Calu3 (cell line): ENCODE measurements around the gene PSMA5. TPM values are rescaled to one million over a fixed set of nuclear protein-coding genes. Genes with fewer than 3 reads are reported as not detected.

Source experiments
- BruUV-seq: library from RNA; stranded (reverse); fragments of 400-500 nt; replicated peaks from 2 replicates; lab custom pipeline; 2021; lab: Mats Ljungman, UMichigan
- CTCF ChIA-PET: fragments of 300-600 bp; sonication (Branson Sonifier 250); formaldehyde crosslinking; loops from one replicate; lab custom pipeline; 2022; ENCODE audit warnings: antibody characterized with exemption; lab: Charles Lee
- DNase-seq: peaks from one replicate; pipeline ENCODE4 v3.0.0; 2022
- H3K27ac Mint-ChIP-seq: one replicate; pipeline ENCODE4 v1.8.0; 2022; ENCODE audit warnings: mixed read lengths; ENCODE audit not compliant: unreplicated experiment
- H3K27me3 Mint-ChIP-seq: one replicate; pipeline ENCODE4 v1.8.0; 2022; ENCODE audit warnings: mixed read lengths; ENCODE audit not compliant: unreplicated experiment
- H3K36me3 Mint-ChIP-seq: one replicate; pipeline ENCODE4 v1.8.0; 2022; ENCODE audit warnings: mild to moderate bottlenecking, moderate library complexity, mixed read lengths; ENCODE audit not compliant: insufficient read depth, unreplicated experiment
- H3K4me1 Mint-ChIP-seq: one replicate; pipeline ENCODE4 v1.8.0; 2022; ENCODE audit warnings: mild to moderate bottlenecking, low read depth, mixed read lengths; ENCODE audit not compliant: unreplicated experiment
- H3K4me3 Mint-ChIP-seq: one replicate; pipeline ENCODE4 v1.8.0; 2022; ENCODE audit warnings: mild to moderate bottlenecking, low read depth, moderate library complexity, mixed read lengths; ENCODE audit not compliant: unreplicated experiment
- H3K9me3 Mint-ChIP-seq: one replicate; pipeline ENCODE4 v1.8.0; 2022; ENCODE audit warnings: low read depth, mixed read lengths; ENCODE audit not compliant: unreplicated experiment
- intact Hi-C: fragments of 100-400 bp; cut with micrococcal nuclease; formaldehyde crosslinking; loops from one replicate; pipeline ENCODE4 v1.10.0; 2022; ENCODE audit not compliant: unreplicated experiment
- total RNA-seq: library from RNA; stranded (reverse); gene quantifications from 2 replicates; pipeline ENCODE4 v1.2.3, GENCODE V29; 2022
- TF ChIP-seq, protein P1 (sequence below): fragments of 200-600 bp; IDR thresholded peaks from one replicate; pipeline ENCODE4 v1.8.0; 2022; ENCODE audit warnings: antibody characterized with exemption; ENCODE audit not compliant: unreplicated experiment

PSMA5 gene
- total RNA-seq, 1 experiment from 2014 or later = 121 TPM

GRCh38 chr1:109441069-109441468 lies 14.8 kb upstream of the PSMA5 start:
- CTCF ChIA-PET = no interaction called here

DNA sequence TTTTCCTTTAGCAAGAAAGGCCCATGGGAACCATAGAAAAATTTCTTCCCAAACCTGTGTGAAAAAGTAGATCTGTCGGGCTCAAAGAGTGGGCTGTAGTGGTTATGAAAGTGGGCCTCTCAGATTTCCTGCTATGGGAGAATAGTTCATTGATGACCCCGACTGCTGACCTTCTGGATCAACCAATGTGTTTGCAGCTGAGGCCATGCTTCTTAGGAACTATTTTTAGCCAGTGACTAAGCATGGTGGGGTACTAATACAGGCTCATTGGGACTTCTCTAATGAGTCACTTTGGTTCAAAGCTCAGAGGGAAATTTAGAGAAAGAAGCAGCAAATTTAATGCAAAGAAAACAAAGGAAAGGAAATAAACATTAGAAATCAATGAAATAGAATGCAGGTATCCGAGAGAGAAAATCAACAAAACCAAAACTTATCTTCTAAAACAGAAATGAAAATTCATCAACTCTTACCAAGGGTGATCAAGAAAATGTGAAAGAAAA lies 12.6 kb upstream of the PSMA5 start:
- CTCF ChIA-PET = no interaction called here
- no peak for DNase-seq
- no TSS peak for BruUV-seq
- TF ChIP-seq, protein P1, sequence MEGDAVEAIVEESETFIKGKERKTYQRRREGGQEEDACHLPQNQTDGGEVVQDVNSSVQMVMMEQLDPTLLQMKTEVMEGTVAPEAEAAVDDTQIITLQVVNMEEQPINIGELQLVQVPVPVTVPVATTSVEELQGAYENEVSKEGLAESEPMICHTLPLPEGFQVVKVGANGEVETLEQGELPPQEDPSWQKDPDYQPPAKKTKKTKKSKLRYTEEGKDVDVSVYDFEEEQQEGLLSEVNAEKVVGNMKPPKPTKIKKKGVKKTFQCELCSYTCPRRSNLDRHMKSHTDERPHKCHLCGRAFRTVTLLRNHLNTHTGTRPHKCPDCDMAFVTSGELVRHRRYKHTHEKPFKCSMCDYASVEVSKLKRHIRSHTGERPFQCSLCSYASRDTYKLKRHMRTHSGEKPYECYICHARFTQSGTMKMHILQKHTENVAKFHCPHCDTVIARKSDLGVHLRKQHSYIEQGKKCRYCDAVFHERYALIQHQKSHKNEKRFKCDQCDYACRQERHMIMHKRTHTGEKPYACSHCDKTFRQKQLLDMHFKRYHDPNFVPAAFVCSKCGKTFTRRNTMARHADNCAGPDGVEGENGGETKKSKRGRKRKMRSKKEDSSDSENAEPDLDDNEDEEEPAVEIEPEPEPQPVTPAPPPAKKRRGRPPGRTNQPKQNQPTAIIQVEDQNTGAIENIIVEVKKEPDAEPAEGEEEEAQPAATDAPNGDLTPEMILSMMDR = no peak
- H3K27ac Mint-ChIP-seq = no peak overlapping the region
- no peaks in the 10 kb centered on the region for H3K36me3 Mint-ChIP-seq
- H3K4me1 Mint-ChIP-seq = no peaks in the 10 kb centered on the region
- H3K27me3 Mint-ChIP-seq = no peaks in the 10 kb centered on the region
- H3K4me3 Mint-ChIP-seq = no peak overlapping the region
- intact Hi-C loops = no loop called here
- no peaks in the 10 kb centered on the region for H3K9me3 Mint-ChIP-seq

More at GRCh38 chr1:109441069-109441468, 14.8 kb upstream of the PSMA5 start:
- no peak overlapping the region for H3K27ac Mint-ChIP-seq
- TF ChIP-seq, protein P1 = no peak
- H3K4me3 Mint-ChIP-seq = no peak overlapping the region
- no peaks in the 10 kb centered on the region for H3K9me3 Mint-ChIP-seq
- H3K27me3 Mint-ChIP-seq = peaks cover 13% of the 10 kb centered on the region
- H3K4me1 Mint-ChIP-seq = no peaks in the 10 kb centered on the region
- no peaks in the 10 kb centered on the region for H3K36me3 Mint-ChIP-seq
- no peak for DNase-seq
- intact Hi-C loops = no loop called here
- no TSS peak for BruUV-seq

GRCh38 chr1:109434484-109434883 lies 8.2 kb upstream of the PSMA5 start:
- CTCF ChIA-PET = no interaction called here
- intact Hi-C loops = no loop called here
- no peak overlapping the region for H3K4me3 Mint-ChIP-seq
- TF ChIP-seq, protein P1 = no peak
- no peaks in the 10 kb centered on the region for H3K36me3 Mint-ChIP-seq
- peaks cover 2% of the 10 kb centered on the region for H3K9me3 Mint-ChIP-seq
- no peak for DNase-seq
- no TSS peak for BruUV-seq
- H3K4me1 Mint-ChIP-seq = no peaks in the 10 kb centered on the region
- H3K27me3 Mint-ChIP-seq = no peaks in the 10 kb centered on the region
- no peak overlapping the region for H3K27ac Mint-ChIP-seq

GRCh38 chr1:109433322-109433721 lies 7.1 kb upstream of the PSMA5 start:
- no peaks in the 10 kb centered on the region for H3K4me1 Mint-ChIP-seq
- CTCF ChIA-PET = no interaction called here
- H3K27me3 Mint-ChIP-seq = no peaks in the 10 kb centered on the region
- intact Hi-C loops = no loop called here
- no peak for DNase-seq
- BruUV-seq = no TSS peak
- TF ChIP-seq, protein P1 = no peak
- H3K4me3 Mint-ChIP-seq = no peak overlapping the region
- H3K36me3 Mint-ChIP-seq = no peaks in the 10 kb centered on the region
- H3K27ac Mint-ChIP-seq = no peak overlapping the region
- H3K9me3 Mint-ChIP-seq = peaks cover 2% of the 10 kb centered on the region
